ENCODE results near the gene ANXA1.

DNA sequence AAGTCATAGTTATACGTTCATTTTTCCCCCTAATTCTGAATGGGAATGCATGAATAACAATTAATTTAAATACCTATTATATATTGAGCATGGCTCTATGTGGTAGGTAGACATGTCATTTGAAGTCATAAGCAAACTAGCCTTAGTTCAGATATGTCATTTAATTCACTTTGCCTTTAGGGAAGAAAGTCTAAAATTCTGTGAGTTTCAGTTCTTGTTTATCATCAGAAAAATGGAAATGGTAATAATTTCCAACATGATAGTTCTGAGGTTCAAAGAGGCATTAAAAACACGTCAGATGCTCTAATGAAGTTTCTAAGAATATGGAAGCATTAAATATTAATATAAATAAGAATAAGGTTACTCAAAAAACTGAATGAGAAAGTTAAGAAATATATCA lies 13.1 kb upstream of the ANXA1 start:
- TF ChIP-seq, protein P1, sequence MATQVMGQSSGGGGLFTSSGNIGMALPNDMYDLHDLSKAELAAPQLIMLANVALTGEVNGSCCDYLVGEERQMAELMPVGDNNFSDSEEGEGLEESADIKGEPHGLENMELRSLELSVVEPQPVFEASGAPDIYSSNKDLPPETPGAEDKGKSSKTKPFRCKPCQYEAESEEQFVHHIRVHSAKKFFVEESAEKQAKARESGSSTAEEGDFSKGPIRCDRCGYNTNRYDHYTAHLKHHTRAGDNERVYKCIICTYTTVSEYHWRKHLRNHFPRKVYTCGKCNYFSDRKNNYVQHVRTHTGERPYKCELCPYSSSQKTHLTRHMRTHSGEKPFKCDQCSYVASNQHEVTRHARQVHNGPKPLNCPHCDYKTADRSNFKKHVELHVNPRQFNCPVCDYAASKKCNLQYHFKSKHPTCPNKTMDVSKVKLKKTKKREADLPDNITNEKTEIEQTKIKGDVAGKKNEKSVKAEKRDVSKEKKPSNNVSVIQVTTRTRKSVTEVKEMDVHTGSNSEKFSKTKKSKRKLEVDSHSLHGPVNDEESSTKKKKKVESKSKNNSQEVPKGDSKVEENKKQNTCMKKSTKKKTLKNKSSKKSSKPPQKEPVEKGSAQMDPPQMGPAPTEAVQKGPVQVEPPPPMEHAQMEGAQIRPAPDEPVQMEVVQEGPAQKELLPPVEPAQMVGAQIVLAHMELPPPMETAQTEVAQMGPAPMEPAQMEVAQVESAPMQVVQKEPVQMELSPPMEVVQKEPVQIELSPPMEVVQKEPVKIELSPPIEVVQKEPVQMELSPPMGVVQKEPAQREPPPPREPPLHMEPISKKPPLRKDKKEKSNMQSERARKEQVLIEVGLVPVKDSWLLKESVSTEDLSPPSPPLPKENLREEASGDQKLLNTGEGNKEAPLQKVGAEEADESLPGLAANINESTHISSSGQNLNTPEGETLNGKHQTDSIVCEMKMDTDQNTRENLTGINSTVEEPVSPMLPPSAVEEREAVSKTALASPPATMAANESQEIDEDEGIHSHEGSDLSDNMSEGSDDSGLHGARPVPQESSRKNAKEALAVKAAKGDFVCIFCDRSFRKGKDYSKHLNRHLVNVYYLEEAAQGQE (IDR thresholded peaks at IDR 0.05): no peak
- no peak for TF ChIP-seq TAF1 (conservative IDR thresholded peaks at IDR 0.05)
- TF ChIP-seq, protein P2, sequence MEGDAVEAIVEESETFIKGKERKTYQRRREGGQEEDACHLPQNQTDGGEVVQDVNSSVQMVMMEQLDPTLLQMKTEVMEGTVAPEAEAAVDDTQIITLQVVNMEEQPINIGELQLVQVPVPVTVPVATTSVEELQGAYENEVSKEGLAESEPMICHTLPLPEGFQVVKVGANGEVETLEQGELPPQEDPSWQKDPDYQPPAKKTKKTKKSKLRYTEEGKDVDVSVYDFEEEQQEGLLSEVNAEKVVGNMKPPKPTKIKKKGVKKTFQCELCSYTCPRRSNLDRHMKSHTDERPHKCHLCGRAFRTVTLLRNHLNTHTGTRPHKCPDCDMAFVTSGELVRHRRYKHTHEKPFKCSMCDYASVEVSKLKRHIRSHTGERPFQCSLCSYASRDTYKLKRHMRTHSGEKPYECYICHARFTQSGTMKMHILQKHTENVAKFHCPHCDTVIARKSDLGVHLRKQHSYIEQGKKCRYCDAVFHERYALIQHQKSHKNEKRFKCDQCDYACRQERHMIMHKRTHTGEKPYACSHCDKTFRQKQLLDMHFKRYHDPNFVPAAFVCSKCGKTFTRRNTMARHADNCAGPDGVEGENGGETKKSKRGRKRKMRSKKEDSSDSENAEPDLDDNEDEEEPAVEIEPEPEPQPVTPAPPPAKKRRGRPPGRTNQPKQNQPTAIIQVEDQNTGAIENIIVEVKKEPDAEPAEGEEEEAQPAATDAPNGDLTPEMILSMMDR (IDR thresholded peaks at IDR 0.05; ENCODE audit: low read depth, low read length, missing input control): no peak
- no peak for TF ChIP-seq YY1 (IDR thresholded peaks at IDR 0.05)
- TF ChIP-seq JUND (IDR thresholded peaks at IDR 0.05): no peak

Data from liver (tissue), 3 donors.